Germinal center (tissue), 1 donor: ENCODE results near the gene PLEKHA4.
"Not testable (repeated sequence)": the region's sequence is repeated elsewhere in the genome, so short reads cannot be mapped to it uniquely, and the experiment has no call there.

Source experiments
- DNase-seq: peaks from one replicate; pipeline ENCODE4 v3.0.0; 2012; ENCODE audit warnings: mixed read lengths, low spot score

PLEKHA4 gene

GRCh38 chr19:48797103-48797502 is 71.3 kb downstream of the PLEKHA4 start:
- DNase-seq = no peak

DNA sequence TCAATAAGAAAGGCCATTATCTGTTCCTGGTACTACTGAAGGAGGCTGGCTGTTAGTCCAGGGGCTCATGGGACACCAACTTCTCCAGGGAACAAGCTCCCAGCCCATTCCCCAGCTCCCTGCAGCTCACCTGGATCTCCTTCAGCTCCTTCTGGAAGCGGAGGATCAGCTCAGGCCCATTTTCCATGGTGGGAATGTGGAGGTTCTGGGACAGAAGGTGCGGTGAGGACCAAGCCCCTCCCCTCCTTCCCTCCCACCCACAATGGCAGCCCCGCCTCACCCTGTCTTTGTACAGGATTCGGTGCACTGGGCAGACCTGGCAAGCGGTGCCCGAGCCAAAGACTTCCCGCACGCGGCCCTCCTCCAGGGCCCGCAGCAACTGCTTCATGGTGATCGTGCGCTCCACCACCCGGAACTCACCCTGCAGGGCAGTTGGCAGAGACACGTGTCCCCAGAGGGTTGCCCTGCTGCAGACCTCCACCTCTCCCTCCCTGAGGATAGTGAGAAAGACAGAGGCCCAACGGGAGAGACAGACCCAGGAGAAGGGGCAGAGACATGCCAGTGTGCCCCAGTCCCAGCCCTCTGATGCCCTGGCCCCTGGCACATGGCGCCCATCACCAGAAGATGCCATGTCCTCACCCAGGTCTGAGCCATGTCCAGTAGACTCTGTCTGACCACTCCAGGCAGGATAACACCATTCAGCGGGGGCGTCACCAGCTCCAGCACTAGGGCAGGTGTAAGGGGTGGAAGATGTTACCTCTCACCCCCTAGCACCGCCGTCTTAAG is 71.9 kb downstream of the PLEKHA4 start:
- no peak for DNase-seq

- DNase-seq = no peak
Measured at GRCh38 chr19:48795685-48796070, 72.7 kb downstream of the PLEKHA4 start.

DNA sequence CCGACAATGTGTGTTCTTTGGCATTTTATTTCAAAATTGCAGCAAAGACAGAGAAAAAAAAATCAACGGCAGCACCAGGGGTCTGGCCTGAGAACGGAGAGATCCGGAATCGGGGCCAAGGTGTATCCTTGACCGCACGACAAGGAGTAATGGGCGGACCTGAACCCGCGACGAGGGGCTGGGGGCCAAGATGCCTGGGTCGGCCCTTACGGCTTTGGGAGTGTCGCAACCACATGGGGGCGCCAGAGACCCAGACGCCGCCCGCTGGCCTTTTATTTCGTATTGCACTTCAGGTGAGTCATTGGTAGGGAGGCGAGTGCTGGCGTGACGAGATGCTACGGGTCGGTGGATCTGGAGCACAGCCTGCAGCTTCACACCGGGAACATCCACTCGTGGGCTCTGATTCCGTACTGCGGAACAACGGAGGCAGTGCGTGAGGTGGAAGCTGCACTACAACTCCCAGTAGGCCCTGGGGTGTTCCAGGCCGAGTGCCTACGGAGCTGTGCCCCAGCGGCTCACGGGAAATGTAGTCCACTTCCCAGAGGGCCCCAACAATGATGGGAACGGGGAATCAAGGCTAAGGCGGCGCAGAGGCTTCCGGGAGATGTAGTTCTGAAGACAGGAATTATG is 73.2 kb downstream of the PLEKHA4 start:
- peak; percentile 92 for DNase-seq

- DNase-seq = no peak
Measured at GRCh38 chr19:48794291-48794690, 74.1 kb downstream of the PLEKHA4 start.

DNA sequence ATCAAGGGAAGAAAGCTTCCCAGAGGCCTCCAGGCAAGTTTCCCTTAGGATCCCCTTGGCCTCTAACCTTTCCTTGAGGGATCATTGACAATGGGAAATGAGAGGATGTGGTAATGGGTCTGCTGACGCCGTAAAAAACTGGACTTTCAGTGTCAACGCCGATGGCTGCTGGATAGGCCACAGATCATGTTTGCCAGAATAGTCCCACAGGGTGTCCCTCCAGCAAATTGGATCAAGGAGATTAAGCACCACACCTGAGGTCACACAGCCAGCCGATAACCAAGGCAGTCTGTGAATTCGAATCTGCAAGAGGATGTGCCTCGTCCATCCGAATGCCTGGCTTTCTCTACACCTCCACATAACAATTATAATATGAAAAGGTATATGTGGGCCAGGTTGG is 75.1 kb downstream of the PLEKHA4 start:
- DNase-seq = no peak

DNA sequence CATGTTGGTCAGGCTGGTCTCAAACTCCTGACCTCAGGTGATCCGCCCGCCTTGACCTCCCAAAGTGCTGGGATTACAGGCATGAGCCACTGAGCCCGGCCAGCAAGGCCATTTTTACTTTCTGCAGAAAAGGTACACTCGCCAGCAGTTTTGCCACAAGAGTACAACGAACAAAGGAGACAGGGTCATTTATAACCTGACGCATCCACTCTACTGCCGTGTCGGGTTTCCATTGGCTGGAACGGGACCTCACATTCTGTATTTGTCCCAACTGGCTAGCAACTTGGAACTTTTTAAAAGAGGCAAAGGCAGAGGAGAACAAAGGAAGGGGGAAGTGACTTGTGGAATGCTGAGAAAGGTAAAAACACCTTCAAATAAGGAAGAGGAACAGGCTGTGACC is 81.1 kb downstream of the PLEKHA4 start:
- not testable (repeated sequence) for DNase-seq
